ENCODE results near the gene RAP1GAP2.

RAP1GAP2 gene

DNA sequence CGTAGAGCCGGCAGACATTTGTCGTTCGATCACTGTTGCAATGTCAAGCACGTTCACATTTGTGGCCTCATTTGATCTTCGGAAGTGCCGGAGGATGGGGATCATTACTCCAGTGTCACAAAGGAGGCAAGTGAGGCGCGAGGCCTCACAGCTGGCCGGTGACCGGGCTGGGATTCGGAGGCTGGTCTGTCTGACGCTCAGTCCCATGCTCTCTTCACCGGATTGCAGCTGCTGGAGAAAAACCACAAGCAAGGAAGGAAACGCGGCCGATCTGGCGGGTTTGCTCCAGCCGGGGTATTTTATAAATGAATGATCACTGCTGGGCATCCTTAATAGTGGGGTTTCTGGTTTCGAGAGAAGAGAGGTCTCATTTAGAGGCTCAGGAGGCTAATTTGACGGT lies 139.4 kb downstream of the RAP1GAP2 start:
- H3K4me3 ChIP-seq, result no peak overlapping the region
- TF ChIP-seq, protein P1, sequence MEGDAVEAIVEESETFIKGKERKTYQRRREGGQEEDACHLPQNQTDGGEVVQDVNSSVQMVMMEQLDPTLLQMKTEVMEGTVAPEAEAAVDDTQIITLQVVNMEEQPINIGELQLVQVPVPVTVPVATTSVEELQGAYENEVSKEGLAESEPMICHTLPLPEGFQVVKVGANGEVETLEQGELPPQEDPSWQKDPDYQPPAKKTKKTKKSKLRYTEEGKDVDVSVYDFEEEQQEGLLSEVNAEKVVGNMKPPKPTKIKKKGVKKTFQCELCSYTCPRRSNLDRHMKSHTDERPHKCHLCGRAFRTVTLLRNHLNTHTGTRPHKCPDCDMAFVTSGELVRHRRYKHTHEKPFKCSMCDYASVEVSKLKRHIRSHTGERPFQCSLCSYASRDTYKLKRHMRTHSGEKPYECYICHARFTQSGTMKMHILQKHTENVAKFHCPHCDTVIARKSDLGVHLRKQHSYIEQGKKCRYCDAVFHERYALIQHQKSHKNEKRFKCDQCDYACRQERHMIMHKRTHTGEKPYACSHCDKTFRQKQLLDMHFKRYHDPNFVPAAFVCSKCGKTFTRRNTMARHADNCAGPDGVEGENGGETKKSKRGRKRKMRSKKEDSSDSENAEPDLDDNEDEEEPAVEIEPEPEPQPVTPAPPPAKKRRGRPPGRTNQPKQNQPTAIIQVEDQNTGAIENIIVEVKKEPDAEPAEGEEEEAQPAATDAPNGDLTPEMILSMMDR (IDR thresholded peaks at IDR 0.05), result no peak
- DNase-seq (ENCODE audit: low spot score), result no peak

DNA sequence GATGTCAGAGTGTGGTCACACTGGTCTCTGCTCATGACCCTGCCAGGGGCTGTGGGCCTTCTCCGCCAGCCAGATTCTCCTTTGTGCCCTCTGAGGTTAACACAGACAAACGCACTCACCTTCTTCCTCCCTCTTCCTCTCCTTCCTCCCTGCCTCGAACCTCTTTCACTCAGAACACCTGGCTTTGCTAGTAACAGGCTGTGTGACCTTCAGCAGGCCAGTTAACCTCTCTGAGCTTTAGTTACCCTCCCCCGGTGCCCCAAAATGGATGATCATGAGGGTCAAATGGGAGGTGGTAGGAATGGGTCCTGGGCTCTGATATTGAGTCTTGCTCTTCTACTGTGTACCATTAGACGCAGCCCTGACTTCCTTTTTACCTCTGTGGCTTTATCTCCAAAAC lies 140.1 kb downstream of the RAP1GAP2 start:
- TF ChIP-seq, protein P1 (IDR thresholded peaks at IDR 0.05), result no peak
- H3K4me3 ChIP-seq, result no peak overlapping the region
- no peak overlapping the region for H3K27ac ChIP-seq
- DNase-seq (ENCODE audit: low spot score), result no peak

More for the DNA sequence above, 139.4 kb downstream of the RAP1GAP2 start:
- no peak overlapping the region for H3K27ac ChIP-seq

DNA sequence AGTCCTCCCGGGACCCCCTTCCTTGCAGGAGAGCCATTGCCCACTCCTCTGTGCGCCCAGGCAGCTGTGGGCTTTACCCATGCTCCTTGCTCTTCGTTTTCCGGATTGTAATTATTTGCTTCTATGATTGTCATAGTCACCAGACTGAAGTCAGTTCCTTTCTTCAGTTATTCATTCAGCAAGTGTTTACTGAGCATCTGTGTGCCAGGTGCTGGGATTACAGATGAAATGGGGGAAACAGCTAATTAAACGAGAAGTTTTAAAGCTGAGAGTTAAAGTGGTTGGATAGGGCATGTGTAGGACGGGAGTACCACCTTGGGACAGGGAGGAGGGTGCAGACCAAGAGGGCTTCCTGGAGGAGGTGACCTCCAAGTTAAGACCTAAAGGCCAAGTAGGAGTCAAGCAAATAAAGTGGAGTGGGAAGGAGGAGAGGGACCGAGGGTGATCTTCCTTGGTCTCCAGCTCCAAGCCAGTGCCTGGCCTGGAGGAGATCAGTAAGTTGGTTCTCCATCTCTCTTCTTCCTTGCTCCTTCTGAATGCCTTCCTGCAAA lies 140.6 kb downstream of the RAP1GAP2 start:
- DNase-seq (ENCODE audit: low spot score), result no peak
- TF ChIP-seq, protein P1 (IDR thresholded peaks at IDR 0.05), result no peak
- no peak overlapping the region for H3K27ac ChIP-seq
- H3K4me3 ChIP-seq, result no peak overlapping the region

GRCh38 chr17:2937331-2938003 lies 141.2 kb downstream of the RAP1GAP2 start:
- no peak overlapping the region for H3K4me3 ChIP-seq
- H3K27ac ChIP-seq, result no peak overlapping the region
- TF ChIP-seq, protein P1 (IDR thresholded peaks at IDR 0.05), result no peak
- DNase-seq (ENCODE audit: low spot score), result no peak

- DNase-seq (ENCODE audit: low spot score), result no peak
- H3K4me3 ChIP-seq, result no peak overlapping the region
- TF ChIP-seq, protein P1 (IDR thresholded peaks at IDR 0.05), result no peak
- no peak overlapping the region for H3K27ac ChIP-seq
Observed at GRCh38 chr17:2939714-2940351, 143.6 kb downstream of the RAP1GAP2 start.

DNA sequence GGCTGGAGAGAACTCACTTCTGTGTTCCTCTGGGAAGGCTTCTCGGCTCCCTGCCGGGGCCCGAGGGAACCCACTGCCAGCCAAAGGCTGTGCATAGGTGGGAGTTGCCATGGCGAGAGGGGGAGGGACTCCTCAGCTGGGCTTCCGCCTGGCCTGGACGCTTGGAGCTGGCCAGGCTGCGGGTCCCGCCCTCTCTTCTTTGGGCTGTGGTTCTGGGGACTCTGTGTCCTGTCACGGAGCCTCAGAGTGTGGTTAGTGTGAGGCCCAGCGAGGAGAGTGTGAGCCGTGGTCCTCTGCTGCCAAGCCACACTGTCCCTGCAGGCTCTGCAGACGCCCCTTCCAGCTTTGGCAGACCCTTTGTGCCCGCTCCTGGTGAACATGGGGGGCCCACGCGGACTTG lies 144.1 kb downstream of the RAP1GAP2 start:
- H3K27ac ChIP-seq, result no peak overlapping the region
- DNase-seq (ENCODE audit: low spot score), result no peak
- H3K4me3 ChIP-seq, result no peak overlapping the region

More for the DNA sequence above, 144.1 kb downstream of the RAP1GAP2 start:
- TF ChIP-seq, protein P1 (IDR thresholded peaks at IDR 0.05), result no peak

Data from coronary artery (tissue), 2 donors.